ENCODE data around the gene TLR3.

- TF ChIP-seq CTCF (IDR thresholded peaks at IDR 0.05; ENCODE audit: insufficient read depth, low read length, poor library complexity, severe bottlenecking): no peak
- TF ChIP-seq EZH2phosphoT487 (conservative IDR thresholded peaks at IDR 0.05; ENCODE audit: low read length): no peak
Observed at GRCh38 chr4:186069729-186070128, 773 bp downstream of the TLR3 start.
